SK-N-SH treated with all-trans-retinoic acid at 6 μM for 48 hours (cell line): ENCODE results near the gene RGCC.

ENCODE experiments used
- ARNTL ChIP-seq: fragments of 450-650 bp; formaldehyde crosslinking; IDR thresholded peaks from 2 replicates; pipeline ENCODE4 v1.5.0; 2020; ENCODE audit warnings: low read depth, mild to moderate bottlenecking, moderate library complexity, borderline replicate concordance
- BACH2 ChIP-seq: fragments of 250-450 bp; sonication (Bioruptor Pico); IDR thresholded peaks from 2 replicates; pipeline ENCODE4 v1.9.0; 2021; ENCODE audit warnings: mild to moderate bottlenecking, borderline replicate concordance
- ESRRG ChIP-seq: fragments of 250-450 bp; sonication (Bioruptor Pico); IDR thresholded peaks from 2 replicates; pipeline ENCODE4 v1.6.1; 2021; ENCODE audit warnings: mild to moderate bottlenecking
- GLIS3 ChIP-seq: fragments of 250-450 bp; sonication (Bioruptor Pico); IDR thresholded peaks from 2 replicates; pipeline ENCODE4 v1.5.0; 2020; ENCODE audit warnings: mild to moderate bottlenecking, moderate library complexity
- PPARA ChIP-seq: fragments of 250-450 bp; sonication (Bioruptor Pico); IDR thresholded peaks from 2 replicates; pipeline ENCODE4 v1.5.0; 2020; ENCODE audit warnings: mild to moderate bottlenecking, borderline replicate concordance
- RARB ChIP-seq: fragments of 250-450 bp; sonication (Bioruptor Pico); IDR thresholded peaks from 2 replicates; pipeline ENCODE4 v1.8.0; 2021; ENCODE audit warnings: mild to moderate bottlenecking, moderate library complexity
- SNAI2 ChIP-seq: fragments of 250-450 bp; sonication (Bioruptor Pico); IDR thresholded peaks from 2 replicates; pipeline ENCODE4 v1.5.0; 2020; ENCODE audit warnings: mild to moderate bottlenecking, moderate library complexity
- ZFP3 ChIP-seq: fragments of 250-450 bp; sonication (Bioruptor Pico); IDR thresholded peaks from 2 replicates; pipeline ENCODE4 v1.5.0; 2020; ENCODE audit warnings: mild to moderate bottlenecking, moderate library complexity
- ZFP30 ChIP-seq: fragments of 450-650 bp; formaldehyde crosslinking; IDR thresholded peaks from 2 replicates; pipeline ENCODE4 v1.5.0; 2022; ENCODE audit warnings: mild to moderate bottlenecking, moderate library complexity
- ZNF565 ChIP-seq: fragments of 450-650 bp; formaldehyde crosslinking; conservative IDR thresholded peaks from 2 replicates; pipeline ENCODE4 v1.5.0; 2020; ENCODE audit warnings: low read depth, mild to moderate bottlenecking, moderate library complexity
- ZNF70 ChIP-seq: fragments of 450-650 bp; formaldehyde crosslinking; IDR thresholded peaks from 2 replicates; pipeline ENCODE4 v1.5.0; 2020; ENCODE audit warnings: mild to moderate bottlenecking, moderate library complexity
- TF ChIP-seq, protein P1 (sequence below): fragments of 250-450 bp; sonication (Bioruptor Pico); IDR thresholded peaks from 2 replicates; pipeline ENCODE4 v1.8.0; 2021; ENCODE audit warnings: low read depth, mild to moderate bottlenecking, moderate library complexity, borderline replicate concordance
- TF ChIP-seq, protein P2 (sequence below): fragments of 250-450 bp; sonication (Bioruptor Pico); IDR thresholded peaks from 2 replicates; pipeline ENCODE4 v1.5.0; 2020; ENCODE audit warnings: mild to moderate bottlenecking, moderate library complexity
- TF ChIP-seq, protein P3 (sequence below): fragments of 250-450 bp; sonication (Bioruptor Pico); IDR thresholded peaks from 2 replicates; pipeline ENCODE4 v1.5.1; 2021; ENCODE audit warnings: mild to moderate bottlenecking, moderate library complexity

DNA sequence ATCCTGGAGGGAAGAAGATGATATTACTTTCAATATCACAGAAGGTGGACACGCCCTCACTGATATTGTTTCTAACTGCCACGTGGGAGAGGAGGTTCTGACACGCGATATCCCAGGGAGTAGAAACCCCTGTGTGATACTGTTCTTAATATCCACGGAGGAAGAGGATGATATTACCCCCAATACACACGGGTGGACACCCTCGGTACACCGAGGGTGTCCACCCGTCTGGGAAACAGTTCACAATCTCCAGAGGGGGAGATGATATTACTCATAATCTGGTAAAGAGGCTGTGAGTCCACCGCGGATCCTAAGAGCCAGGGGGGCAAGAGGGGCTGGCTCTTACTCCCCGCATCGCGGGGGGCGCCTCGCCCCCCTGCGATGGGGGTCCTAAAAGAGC, 29.7 kb upstream of the RGCC start:
- TF ChIP-seq, protein P1, sequence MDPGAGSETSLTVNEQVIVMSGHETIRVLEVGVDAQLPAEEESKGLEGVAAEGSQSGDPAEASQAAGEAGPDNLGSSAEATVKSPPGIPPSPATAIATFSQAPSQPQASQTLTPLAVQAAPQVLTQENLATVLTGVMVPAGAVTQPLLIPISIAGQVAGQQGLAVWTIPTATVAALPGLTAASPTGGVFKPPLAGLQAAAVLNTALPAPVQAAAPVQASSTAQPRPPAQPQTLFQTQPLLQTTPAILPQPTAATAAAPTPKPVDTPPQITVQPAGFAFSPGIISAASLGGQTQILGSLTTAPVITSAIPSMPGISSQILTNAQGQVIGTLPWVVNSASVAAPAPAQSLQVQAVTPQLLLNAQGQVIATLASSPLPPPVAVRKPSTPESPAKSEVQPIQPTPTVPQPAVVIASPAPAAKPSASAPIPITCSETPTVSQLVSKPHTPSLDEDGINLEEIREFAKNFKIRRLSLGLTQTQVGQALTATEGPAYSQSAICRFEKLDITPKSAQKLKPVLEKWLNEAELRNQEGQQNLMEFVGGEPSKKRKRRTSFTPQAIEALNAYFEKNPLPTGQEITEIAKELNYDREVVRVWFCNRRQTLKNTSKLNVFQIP (CRISPR knock-in tag) = no peak
- no peak for TF ChIP-seq RARB (CRISPR knock-in tag)
- no peak for TF ChIP-seq SNAI2 (CRISPR knock-in tag)
- no peak for TF ChIP-seq PPARA
- no peak for TF ChIP-seq ZFP3
- no peak for TF ChIP-seq ESRRG (CRISPR knock-in tag)
- TF ChIP-seq, protein P2, sequence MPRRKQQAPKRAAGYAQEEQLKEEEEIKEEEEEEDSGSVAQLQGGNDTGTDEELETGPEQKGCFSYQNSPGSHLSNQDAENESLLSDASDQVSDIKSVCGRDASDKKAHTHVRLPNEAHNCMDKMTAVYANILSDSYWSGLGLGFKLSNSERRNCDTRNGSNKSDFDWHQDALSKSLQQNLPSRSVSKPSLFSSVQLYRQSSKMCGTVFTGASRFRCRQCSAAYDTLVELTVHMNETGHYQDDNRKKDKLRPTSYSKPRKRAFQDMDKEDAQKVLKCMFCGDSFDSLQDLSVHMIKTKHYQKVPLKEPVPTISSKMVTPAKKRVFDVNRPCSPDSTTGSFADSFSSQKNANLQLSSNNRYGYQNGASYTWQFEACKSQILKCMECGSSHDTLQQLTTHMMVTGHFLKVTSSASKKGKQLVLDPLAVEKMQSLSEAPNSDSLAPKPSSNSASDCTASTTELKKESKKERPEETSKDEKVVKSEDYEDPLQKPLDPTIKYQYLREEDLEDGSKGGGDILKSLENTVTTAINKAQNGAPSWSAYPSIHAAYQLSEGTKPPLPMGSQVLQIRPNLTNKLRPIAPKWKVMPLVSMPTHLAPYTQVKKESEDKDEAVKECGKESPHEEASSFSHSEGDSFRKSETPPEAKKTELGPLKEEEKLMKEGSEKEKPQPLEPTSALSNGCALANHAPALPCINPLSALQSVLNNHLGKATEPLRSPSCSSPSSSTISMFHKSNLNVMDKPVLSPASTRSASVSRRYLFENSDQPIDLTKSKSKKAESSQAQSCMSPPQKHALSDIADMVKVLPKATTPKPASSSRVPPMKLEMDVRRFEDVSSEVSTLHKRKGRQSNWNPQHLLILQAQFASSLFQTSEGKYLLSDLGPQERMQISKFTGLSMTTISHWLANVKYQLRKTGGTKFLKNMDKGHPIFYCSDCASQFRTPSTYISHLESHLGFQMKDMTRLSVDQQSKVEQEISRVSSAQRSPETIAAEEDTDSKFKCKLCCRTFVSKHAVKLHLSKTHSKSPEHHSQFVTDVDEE = no peak
- no peak for TF ChIP-seq ARNTL (CRISPR knock-in tag)
- TF ChIP-seq, protein P3, sequence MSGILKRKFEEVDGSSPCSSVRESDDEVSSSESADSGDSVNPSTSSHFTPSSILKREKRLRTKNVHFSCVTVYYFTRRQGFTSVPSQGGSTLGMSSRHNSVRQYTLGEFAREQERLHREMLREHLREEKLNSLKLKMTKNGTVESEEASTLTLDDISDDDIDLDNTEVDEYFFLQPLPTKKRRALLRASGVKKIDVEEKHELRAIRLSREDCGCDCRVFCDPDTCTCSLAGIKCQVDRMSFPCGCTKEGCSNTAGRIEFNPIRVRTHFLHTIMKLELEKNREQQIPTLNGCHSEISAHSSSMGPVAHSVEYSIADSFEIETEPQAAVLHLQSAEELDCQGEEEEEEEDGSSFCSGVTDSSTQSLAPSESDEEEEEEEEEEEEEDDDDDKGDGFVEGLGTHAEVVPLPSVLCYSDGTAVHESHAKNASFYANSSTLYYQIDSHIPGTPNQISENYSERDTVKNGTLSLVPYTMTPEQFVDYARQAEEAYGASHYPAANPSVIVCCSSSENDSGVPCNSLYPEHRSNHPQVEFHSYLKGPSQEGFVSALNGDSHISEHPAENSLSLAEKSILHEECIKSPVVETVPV (CRISPR knock-in tag) = no peak
- no peak for TF ChIP-seq GLIS3 (CRISPR knock-in tag)
- no peak for TF ChIP-seq ZNF70
- TF ChIP-seq ZNF565 = no peak
- no peak for TF ChIP-seq ZFP30 (CRISPR knock-in tag)
- no peak for TF ChIP-seq BACH2 (CRISPR knock-in tag)
